ENCODE data around the gene NDUFA5.
A peak's percentile ranks its signal among the peaks of the same experiment; 100 is the strongest.
"Not testable (repeated sequence)": the region's sequence is repeated elsewhere in the genome, so short reads cannot be mapped to it uniquely, and the experiment has no call there.

NDUFA5 gene

DNA sequence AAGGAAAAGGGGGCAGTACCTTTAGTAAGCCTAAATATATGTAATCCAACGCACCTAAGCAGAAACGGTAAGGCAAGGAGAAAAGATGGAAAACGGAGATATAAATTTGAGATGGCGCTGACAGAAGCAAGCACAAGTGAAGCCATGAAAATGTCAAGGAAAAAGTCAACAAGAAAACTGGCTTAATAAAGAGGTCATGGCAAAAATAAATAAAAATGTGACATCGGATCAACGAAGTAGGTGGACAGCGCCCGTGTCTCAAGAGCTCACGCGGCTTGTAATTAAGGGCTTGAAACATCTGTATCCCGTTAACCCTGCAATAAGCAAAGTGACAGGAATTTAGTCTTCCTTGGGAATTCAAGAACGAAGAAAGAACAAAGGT, 611 bp downstream of the NDUFA5 start:
- peak; percentile 30 for DNase-seq (ENCODE audit: low spot score)

DNA sequence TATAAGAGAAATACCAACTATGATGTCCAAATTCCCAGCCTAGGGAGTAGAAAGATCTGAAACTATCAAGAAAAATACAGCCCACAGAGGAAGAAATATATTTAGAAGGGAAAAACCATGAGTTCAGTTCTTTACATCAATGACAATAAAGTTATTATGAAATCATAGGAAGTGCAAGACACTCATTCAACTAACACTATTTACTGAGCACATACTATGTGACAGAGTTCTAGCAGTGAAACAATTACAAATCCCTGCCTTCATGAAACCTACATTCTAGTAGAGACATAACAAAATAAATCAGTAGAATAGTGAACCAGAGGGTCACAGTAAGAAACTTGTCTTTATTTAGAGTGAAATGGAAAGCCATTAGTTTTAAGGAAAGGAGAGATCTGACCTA, 2.1 kb downstream of the NDUFA5 start:
- DNase-seq (ENCODE audit: low spot score), result no peak

DNA sequence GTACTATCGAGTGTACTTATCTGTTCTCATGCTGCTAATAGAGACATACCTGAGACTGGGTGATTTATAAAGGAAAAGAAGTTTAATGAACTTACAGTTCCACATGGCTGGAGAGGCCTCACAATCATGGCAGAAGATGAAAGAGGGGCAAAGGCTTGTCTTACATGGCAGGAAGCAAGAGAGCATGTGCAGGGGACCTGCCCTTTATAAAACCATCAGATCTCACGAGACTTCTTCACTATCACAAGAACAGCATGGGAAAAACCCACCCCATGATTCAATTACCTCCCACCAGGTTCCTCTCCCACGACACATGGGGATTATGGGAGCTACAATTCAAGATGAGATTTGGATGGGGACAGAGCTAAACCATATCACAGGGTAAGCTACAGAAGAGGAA, 4.5 kb downstream of the NDUFA5 start:
- no peak for DNase-seq (ENCODE audit: low spot score)

DNA sequence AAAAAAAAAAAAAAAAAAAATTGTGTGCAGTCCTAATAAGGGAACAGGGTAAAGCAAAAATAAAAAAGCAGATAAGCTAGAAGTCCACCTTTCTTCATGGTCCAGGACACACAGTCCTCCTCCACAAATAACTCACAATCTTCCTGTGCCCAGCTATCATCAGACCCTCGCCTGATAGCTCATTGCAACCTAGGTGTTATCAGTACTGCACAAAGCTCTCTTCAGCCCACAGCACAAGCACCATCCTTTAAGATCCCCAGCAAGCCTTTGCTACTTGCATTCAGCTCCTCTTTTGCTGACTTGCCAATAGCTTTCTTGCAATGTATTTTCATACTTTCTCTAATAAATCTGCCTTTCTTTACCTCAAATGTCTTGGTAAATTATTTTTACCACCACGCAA, 5.0 kb downstream of the NDUFA5 start:
- no peak for DNase-seq (ENCODE audit: low spot score)

DNA sequence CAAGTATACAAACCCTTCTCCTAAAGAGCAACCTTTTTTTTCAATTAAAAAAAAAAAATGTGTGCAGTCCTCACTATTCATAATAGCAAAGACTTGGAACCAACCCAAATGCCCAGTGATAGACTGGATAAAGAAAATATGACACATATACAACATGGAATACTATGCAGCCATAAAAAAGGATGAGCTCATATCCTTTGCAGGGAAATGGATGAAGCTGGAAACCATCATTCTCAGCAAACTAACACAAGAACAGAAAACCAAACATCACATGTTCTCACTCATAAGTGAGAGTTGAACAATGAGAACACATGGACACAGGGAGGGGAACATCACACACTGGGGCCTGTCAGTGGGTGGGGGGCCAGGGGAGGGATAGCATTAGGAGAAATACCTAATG, 5.5 kb downstream of the NDUFA5 start:
- DNase-seq (ENCODE audit: low spot score), result not testable (repeated sequence)

DNA sequence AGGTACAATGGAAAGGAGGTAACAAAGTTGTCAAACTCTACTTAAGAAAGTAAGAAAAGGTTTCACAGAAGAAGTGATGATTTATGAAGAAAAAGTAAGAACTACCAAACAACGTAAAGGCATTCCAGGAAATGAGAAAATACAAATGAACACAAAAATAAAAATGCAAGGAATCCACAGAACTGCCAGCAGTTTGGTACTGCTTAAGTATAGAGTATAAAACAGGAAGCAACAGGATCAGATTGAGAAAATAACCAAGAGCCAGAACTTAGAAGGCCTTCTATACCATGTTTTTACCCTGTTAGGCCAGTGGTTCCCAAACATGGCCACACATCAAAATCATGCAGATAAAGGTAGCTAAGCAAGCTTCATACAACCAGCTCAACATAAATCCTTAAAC, 9.2 kb downstream of the NDUFA5 start:
- DNase-seq (ENCODE audit: low spot score), result no peak

DNA sequence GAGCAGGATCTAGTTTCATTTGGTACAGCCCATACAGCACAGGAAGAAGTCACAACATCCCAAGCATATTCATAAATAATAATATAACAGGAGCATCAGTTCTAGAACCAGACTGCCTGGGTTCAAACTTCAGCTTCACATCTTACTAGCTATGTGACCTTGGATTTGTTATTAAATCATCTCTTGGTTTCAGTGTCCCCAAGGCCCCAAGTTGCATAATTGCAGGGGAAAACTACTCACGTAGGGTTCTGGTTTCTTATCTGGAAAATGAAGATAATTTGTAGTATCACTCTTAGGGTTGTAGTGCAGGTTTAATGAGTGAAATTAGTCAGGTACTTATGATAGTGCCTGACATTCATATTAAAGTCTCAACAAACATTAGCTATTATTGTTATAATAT, 17.7 kb downstream of the NDUFA5 start:
- no peak for DNase-seq (ENCODE audit: low spot score)

DNA sequence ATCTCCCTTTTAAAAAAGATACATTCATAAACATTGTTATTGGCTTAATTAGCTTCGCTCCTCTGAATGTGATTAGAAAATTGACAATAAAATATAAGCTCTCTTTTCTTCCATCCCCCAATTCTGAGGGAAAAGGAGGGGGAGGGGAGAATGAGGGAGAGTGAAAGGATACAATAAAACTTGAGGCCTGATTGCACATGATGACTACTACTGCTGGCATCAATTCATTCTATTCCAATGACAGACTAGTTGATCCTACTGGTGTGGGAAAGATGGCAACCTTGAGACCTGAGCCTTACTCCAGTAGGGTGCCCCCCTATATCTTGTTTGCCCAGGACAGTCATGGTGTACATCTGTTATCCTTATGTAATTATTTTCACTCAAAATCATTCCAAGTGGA, 18.7 kb downstream of the NDUFA5 start:
- DNase-seq (ENCODE audit: low spot score), result no peak

DNA sequence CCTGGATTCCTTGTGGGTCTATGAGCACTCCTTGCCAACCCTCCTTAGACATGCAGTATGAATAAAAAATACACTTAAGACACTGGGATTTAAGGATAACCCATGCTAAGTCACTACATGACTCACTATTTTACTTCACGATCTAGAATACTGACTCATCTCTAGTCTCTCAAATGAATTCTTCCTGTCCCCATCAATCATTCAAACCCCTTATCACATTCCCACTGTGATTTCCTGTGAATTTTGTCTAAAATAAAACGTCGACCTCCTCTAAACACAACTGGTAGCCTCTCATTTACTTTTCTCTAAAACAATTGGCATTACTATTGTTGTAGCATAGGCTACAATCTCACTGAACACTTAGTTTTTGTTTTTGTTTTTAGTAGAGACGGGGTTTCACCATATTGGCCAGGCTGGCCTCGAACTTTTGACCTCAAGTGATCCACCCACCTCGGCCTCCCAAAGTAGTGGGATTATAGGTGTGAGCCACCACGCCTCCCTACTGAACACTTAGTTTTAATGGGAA, 19.4 kb downstream of the NDUFA5 start:
- DNase-seq (ENCODE audit: low spot score), result no peak

DNA sequence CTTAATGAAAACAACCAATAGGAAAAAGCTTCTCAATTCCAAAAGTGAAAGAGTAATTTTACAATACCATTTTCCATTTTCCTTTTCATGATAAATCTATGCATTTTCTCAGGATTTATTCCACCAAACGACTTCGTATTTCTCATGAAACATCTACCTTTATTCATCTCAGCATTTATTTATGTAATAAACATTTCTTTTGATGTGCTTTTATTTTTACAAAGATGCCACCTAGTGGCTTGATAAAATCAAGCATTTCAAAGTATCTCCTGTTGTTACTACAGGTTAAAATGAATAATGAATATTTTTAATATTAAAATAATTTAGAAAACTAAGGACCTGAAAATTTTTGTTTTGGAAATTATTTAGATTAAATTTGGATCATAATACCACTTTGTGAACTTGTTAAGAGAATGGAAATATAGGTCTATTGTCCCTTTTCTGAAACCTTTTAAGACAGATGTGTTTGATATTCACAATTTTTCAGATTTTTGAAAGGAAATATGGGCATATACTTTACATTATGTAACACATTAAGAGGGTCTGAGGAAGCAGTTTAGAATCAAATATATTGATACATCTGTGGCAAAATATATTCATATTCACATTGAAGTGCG, 20.5 kb downstream of the NDUFA5 start:
- DNase-seq (ENCODE audit: low spot score), result peak; percentile 74

DNA sequence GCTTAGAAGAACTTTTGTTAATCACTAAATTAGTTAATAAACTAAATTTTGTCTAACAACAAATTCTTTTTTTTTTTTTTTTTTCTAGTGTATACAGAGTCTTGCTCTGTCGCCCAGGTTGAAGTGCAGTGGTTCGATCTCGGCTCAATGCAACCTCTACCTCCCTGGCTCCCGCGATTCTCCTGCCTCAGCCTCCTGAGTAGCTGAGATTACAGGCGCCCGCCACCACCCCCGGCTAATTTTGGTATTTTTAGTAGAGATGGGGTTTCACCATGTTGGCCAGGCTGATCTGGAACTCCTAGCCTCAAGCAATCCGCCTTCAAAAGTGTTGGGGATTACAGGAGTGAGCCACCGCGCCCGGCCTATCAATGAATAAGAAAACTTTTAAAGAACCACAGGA, 22.1 kb downstream of the NDUFA5 start:
- no peak for DNase-seq (ENCODE audit: low spot score)

DNA sequence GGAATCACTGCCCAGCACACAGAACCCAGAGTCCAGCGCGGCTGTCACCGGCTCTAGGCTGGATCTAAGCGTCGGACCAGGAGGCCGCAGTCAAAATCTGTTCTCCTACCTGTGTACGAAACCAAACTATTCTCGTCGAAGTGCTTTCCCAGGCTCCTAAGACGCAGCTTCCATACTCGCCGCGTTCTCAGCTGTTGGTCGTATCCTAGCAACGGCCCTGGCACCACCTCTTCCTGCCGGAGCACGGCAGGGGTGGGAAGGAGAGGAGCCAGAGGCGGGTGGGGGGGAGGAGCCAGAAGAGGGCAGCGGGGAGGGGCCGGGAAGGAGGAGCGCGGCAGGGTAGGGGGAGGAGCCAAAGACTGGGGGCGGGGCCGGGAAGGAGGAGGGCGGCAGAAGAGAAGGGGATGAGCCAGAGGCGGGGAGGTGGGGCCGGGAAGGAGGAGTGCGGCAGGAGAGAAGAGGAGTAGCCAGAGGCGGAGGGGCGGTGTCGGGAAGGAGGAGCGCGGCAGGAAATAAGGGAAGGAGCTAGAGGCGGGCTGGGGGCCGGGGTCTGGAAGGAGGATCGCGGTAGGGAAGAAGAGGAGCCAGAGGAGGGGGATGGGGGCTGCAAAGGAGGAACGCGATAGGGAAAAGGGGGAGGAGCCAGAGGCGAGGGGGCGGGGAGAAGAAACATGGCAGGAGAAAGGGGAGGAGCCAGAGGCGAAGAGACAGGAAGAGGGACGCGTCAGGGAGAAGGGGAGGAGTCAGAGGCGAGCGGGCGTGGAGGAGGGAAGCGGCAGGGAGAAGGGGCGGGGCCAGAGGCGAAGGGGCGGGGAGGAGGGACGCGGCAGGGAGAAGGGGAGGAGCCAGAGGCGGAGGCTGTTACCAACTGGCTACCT, 23.0 kb downstream of the NDUFA5 start, which contains the start of gene IQUB:
IQUB (minus strand) TSS at position 213 of the 878 bp plus-strand sequence. CDS start 22,255 bp downstream, outside the sequence.
- DNase-seq (ENCODE audit: low spot score), result peak; percentile 98

DNA sequence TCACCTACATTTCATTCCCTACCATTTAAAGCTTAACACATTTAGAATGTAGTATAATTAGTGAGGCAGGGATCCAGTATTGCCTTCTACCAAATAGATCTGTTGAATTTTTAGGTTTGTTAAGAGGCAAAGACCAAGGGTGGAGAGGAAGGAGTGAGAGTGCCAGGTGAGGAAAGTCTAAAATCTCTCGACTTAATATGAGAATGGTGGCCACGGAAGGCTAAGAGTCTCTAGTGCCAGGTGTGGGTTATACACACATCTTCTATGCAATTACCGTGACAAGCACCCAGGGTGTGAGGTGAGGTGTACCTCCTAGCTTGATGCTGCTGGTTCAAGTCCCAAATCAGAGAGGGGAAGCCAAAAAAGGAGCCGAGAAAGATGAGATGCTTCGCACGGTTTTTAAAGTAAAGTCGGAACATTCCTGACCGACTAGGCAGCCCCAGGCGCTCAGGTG, 23.7 kb downstream of the NDUFA5 start:
- no peak for DNase-seq (ENCODE audit: low spot score)

DNA sequence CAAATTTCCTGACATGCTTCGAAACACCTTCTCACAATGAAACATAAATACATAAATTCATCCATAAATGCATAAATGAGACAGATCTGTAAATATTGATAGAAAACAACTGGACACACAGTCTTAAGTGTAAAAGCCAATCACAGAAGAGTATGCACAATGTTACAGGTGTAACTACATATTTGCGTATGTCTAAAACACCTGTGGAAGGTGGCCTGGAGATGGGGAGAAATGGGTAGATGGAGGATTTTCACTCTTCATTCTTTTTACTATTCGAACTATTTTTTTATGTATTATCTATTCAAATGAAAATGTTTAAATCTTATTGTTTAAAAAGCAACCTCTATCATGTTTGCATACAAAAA, 24.1 kb downstream of the NDUFA5 start:
- peak; percentile 37 for DNase-seq (ENCODE audit: low spot score)

DNA sequence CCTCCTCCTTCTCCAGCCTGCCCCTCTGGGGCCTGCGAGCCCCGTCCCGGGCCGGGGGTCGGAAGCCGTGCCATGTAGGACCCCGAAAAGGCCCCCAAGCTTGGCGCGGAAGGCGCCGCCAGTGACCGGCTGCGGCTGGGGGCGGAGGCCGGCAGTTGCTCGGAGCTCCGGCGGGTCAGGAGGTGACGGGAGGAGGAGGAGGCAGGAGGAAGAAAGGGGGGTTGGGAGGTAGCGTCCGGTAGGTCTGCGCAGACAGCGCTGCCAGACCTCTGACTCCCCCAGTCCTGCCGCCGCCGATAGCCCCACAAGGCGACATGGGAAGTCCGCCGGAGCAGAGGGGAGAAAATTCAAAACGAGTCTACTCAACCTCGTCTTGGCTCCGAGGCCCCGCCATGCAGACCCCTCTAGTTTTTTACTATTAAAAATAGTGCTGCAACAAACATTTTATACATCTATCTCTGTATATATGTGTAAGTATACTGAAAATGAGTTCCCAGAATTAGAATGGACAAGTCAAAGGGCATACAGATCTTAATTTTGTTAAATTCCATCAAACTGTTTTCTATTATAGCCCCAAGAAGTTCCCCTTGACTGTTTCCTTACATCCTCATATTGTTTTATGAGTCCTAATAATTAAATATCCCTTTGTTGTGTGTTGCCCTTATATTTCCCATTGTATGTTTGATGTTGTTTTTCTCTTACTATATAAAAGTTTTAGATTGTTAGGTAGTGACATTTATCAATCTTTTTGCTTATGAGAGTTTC, 24.6 kb downstream of the NDUFA5 start:
- DNase-seq (ENCODE audit: low spot score), result peak; percentile 39

DNA sequence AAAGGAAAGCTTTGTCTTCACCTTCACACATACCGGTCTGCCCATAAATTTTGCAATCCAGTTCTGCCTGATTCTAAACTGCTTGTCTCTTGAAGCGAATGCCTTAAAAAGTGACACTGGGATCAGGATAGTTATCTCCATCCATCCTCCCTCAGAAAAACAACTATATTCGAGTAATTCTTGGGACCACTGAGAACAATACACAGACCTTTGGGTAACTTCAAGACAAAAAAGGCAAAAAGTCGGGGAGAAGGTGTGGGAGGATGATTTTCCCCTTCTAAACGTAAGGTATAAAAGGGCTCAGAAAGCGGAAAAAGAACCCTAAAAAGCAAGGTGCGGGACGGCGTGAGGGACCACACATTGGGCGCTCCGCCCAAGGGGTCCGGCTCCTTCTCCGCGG, 25.3 kb downstream of the NDUFA5 start:
- DNase-seq (ENCODE audit: low spot score), result not testable (repeated sequence)

DNA sequence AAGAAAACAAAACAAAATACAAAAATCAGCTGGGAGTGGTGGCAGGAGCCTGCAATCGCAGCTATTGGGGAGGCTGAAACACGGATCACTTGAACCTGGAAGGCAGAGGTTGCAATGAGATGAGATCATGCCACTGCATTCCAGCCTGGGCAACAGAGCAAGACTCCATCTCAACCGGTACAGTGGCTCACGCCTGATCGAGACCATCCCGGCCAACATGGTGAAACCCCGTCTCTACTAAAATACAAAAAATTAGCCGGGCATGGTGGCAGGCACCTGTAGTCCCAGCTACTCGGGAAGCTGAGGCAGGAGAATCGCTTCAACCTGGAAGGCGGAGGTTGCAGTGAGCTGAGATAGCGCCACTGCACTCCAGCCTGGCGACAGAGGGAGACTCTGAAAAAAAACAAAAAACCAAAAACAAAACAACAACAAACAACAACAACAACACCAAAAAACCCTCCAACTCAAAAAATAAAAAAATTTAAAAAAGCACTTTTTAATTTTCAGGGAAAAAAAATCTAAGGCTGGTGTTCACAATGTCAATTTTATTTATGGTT, 27.5 kb downstream of the NDUFA5 start:
- DNase-seq (ENCODE audit: low spot score), result not testable (repeated sequence)

DNA sequence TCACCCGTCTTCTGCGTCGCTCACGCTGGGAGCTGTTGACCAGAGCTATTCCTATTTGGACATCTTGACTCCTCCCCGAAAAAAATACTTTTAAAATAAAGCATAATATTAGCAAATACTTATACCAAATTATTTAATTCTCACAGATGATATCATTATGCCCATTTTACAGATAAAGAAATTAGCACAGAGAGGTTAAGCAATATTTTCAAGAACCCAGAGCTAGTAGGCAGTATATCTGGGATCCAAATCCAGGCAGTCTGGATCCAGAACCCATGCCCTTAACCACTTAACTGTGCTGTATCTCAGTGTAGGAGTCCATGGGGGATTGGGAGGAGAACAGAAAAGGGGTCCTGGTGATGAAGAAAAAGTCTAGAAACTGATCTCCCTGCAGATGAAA, 29.4 kb downstream of the NDUFA5 start:
- no peak for DNase-seq (ENCODE audit: low spot score)

DNA sequence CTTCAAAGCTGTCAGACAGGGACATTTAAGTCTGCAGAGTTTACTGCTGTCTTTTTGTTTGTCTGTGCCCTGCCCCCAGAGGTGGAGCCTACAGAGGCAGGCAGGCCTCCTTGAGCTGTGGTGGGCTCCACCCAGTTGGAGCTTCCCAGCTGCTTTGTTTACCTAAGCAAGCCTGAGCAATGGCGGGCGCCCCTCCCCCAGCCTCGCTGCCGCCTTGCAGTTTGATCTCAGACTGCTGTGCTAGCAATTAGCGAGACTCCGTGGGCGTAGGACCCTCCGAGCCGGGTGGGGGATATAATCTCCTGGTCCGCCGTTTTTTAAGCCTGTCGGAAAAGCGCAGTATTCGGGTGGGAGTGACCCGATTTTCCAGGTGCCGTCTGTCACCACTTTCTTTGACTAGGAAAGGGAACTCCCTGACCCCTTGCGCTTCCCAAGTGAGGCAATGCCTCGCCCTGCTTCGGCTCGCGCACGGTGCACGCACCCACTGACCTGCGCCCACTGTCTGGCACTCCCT, 29.8 kb downstream of the NDUFA5 start:
- DNase-seq (ENCODE audit: low spot score), result not testable (repeated sequence)

DNA sequence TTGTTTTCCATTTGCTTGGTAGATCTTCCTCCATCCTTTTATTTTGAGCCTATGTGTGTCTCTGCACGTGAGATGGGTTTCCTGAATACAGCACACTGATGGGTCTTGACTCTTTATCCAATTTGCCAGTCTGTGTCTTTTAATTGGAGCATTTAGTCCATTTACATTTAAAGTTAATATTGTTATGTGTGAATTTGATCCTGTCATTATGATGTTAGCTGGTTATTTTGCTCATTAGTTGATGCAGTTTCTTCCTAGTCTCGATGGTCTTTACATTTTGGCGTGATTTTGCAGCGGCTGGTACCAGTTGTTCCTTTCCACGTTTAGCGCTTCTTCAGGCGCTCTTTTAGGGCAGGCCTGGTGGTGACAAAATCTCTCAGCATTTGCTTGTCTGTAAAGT, 31.1 kb downstream of the NDUFA5 start:
- not testable (repeated sequence) for DNase-seq (ENCODE audit: low spot score)

DNA sequence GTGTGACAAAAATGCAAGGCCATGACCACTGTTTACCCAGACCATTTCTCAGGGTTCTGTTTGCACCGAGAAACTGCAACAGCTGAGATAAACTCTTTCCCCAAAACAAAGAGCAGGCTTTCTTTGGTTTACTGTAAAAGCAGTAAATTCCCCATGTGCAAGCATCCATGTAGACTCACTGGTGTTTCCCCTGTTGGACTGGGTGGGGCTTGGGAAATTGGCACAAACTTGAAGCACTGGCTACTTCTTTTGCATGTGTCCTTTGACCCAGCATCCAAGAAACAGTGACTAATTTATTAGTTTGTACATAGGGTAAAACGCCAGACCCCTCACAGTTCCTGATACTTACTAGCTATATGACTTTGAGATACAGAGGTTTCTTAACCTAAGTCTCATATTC, 35.6 kb downstream of the NDUFA5 start:
- no peak for DNase-seq (ENCODE audit: low spot score)

DNA sequence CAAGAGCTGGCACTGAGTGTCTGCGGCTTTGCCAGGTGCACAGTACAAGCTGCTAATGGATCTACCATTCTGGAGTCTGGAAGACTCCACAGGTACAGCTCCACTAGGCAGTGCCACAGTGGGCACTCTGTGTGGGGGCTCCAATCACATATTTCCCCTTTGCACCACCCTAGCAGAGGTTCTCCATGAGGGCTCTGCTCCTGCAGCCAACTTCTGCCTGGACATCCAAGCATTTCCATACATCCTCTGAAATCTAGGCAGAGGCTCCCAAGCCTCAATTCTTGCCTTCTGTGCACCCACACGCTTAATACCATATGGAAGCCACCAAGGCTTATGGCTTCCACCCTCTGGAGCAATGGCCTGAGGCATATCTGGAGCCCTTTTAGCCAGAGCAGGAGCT, 52.4 kb downstream of the NDUFA5 start:
- no peak for DNase-seq (ENCODE audit: low spot score)
